Lower leg skin (tissue), 3 donors: ENCODE data around the gene MRPL36.

Experiments used
- CTCF ChIP-seq, 3 donors: fragments of 450-650 bp; IDR thresholded peaks; one replicate each; pipeline ENCODE4 v1.5.1; 2016; ENCODE audit warnings: antibody characterized with exemption in 3 of 3, mild to moderate bottlenecking in 3 of 3, moderate library complexity in 2 of 3
- POLR2A ChIP-seq, 2 donors: fragments of 450-650 bp; IDR thresholded peaks; one replicate each; pipeline ENCODE4 v1.6.1; 2016 to 2017; ENCODE audit warnings: antibody characterized with exemption in 2 of 2, mild to moderate bottlenecking in 1 of 2, moderate library complexity in 1 of 2

- TF ChIP-seq CTCF (IDR thresholded peaks at IDR 0.05), result no peak
- TF ChIP-seq POLR2A (IDR thresholded peaks at IDR 0.05), result no peak
Measured at GRCh38 chr5:1770443-1770802, 29.2 kb downstream of the MRPL36 start.
